ENCODE data around the gene NOSTRIN.
"Not testable (repeated sequence)": the region's sequence is repeated elsewhere in the genome, so short reads cannot be mapped to it uniquely, and the experiment has no call there.

The NOSTRIN gene

DNA sequence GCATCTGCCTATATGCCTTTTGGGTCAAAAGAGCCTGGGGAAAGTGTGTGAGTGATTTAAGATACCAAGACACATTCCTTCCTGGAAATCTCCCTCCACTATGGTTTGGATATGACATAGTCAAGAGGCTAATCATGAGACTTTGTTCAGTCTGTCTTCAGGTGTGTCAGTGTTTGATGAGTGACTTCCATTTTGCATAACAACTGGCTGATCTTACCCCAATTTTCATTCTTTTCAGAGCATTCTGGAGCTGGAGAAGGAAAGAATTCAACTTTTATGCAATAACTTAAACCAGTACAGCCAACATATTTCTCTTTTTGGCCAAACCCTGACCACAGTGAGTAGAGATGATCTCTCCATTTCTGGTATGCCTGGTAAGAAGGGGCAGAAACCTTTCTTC lies 48.4 kb downstream of the NOSTRIN start:
- TF ChIP-seq, protein P1, sequence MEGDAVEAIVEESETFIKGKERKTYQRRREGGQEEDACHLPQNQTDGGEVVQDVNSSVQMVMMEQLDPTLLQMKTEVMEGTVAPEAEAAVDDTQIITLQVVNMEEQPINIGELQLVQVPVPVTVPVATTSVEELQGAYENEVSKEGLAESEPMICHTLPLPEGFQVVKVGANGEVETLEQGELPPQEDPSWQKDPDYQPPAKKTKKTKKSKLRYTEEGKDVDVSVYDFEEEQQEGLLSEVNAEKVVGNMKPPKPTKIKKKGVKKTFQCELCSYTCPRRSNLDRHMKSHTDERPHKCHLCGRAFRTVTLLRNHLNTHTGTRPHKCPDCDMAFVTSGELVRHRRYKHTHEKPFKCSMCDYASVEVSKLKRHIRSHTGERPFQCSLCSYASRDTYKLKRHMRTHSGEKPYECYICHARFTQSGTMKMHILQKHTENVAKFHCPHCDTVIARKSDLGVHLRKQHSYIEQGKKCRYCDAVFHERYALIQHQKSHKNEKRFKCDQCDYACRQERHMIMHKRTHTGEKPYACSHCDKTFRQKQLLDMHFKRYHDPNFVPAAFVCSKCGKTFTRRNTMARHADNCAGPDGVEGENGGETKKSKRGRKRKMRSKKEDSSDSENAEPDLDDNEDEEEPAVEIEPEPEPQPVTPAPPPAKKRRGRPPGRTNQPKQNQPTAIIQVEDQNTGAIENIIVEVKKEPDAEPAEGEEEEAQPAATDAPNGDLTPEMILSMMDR (IDR thresholded peaks at IDR 0.05; ENCODE audit: low read depth, low read length), result no peak
- DNase-seq (ENCODE audit: low read depth in 2 of 2), result peak in 1 of 2 donors; percentile 33
- H3K4me3 ChIP-seq (replicated peaks in 1 of 2; ENCODE audit: low read depth in 2 of 2, low read length in 2 of 2), result no peak overlapping the region

GRCh38 chr2:168851674-168852320 lies 49.4 kb downstream of the NOSTRIN start:
- TF ChIP-seq, protein P1 (IDR thresholded peaks at IDR 0.05; ENCODE audit: low read depth, low read length), result no peak
- DNase-seq (ENCODE audit: low read depth in 2 of 2), result peak; percentile 77 to 80
- no peak overlapping the region for H3K4me3 ChIP-seq (replicated peaks in 1 of 2; ENCODE audit: low read depth in 2 of 2, low read length in 2 of 2)

GRCh38 chr2:168852481-168852880 lies 50.0 kb downstream of the NOSTRIN start:
- no peak for DNase-seq (ENCODE audit: low read depth in 2 of 2)
- TF ChIP-seq, protein P1 (IDR thresholded peaks at IDR 0.05; ENCODE audit: low read depth, low read length), result no peak
- H3K4me3 ChIP-seq (replicated peaks in 1 of 2; ENCODE audit: low read depth in 2 of 2, low read length in 2 of 2), result no peak overlapping the region

- DNase-seq (ENCODE audit: low read depth in 2 of 2), result no peak
- TF ChIP-seq, protein P1 (IDR thresholded peaks at IDR 0.05; ENCODE audit: low read depth, low read length), result no peak
- H3K4me3 ChIP-seq (replicated peaks in 1 of 2; ENCODE audit: low read depth in 2 of 2, low read length in 2 of 2), result no peak overlapping the region
Measured at GRCh38 chr2:168853471-168853870, 51.0 kb downstream of the NOSTRIN start.

- TF ChIP-seq, protein P1 (IDR thresholded peaks at IDR 0.05; ENCODE audit: low read depth, low read length), result no peak
- no peak for DNase-seq (ENCODE audit: low read depth in 2 of 2)
- no peak overlapping the region for H3K4me3 ChIP-seq (replicated peaks in 1 of 2; ENCODE audit: low read depth in 2 of 2, low read length in 2 of 2)
Measured at GRCh38 chr2:168854651-168855050, 52.2 kb downstream of the NOSTRIN start.

- TF ChIP-seq, protein P1 (IDR thresholded peaks at IDR 0.05; ENCODE audit: low read depth, low read length), result no peak
- H3K4me3 ChIP-seq (replicated peaks in 1 of 2; ENCODE audit: low read depth in 2 of 2, low read length in 2 of 2), result no peak overlapping the region
- DNase-seq (ENCODE audit: low read depth in 2 of 2), result no peak
Measured at GRCh38 chr2:168855601-168856000, 53.2 kb downstream of the NOSTRIN start.

DNA sequence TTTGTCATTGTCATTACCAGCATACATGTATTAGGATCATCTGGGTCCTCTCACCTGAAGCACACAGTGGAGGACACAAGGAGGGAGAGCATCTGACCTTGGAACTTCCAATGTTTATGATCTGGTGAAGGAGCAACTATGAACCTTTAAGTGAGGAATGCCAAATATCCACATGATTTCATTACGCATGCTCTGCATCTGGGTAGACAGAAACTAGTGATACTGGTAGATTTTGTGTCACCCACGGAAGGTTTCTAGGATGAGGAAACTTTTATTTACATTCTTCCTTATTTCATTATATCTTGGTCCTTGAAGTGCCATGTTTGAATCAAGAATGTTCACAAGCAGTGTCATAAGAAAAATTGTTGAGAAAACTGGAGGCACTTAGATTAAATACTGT lies 55.7 kb downstream of the NOSTRIN start:
- DNase-seq (ENCODE audit: low read depth in 2 of 2), result no peak
- no peak overlapping the region for H3K4me3 ChIP-seq (replicated peaks in 1 of 2; ENCODE audit: low read depth in 2 of 2, low read length in 2 of 2)
- TF ChIP-seq, protein P1 (IDR thresholded peaks at IDR 0.05; ENCODE audit: low read depth, low read length), result no peak

DNA sequence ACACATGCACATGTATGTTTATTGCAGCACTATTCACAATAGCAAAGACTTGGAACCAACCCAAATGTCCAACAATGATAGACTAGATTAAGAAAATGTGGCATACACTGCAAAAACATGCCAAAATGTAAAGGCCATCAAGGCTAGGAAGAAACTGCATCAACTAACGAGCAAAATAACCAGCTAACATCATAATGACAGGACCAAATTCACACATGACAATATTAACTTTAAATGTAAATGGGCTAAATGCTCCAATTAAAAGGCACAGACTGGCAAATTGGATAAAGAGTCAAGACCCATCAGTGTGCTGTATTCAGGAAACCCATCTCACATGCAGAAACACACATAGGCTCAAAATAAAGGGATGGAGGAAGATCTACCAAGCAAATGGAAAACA lies 64.7 kb downstream of the NOSTRIN start:
- DNase-seq (ENCODE audit: low read depth in 2 of 2); H3K4me3 ChIP-seq (replicated peaks in 1 of 2; ENCODE audit: low read depth in 2 of 2, low read length in 2 of 2): not testable (repeated sequence)

- DNase-seq (ENCODE audit: low read depth in 2 of 2); H3K4me3 ChIP-seq (replicated peaks in 1 of 2; ENCODE audit: low read depth in 2 of 2, low read length in 2 of 2): not testable (repeated sequence)
Measured at GRCh38 chr2:168870369-168870768, 67.9 kb downstream of the NOSTRIN start.

DNA sequence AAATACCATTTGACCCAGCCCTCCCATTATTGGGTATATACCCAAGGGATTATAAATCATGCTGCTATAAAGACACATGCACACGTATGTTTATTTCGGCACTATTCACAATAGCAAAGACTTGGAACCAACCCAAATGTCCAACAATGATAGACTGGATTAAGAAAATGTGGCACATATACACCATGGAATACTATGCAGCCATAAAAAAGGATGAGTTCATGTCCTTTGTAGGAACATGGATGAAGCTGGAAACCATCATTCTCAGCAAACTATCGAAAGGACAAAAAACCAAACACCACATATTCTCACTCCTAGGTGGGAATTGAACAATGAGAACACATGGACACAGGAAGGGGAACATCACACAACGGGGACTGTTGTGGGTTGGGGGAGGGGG lies 68.4 kb downstream of the NOSTRIN start:
- DNase-seq (ENCODE audit: low read depth in 2 of 2); H3K4me3 ChIP-seq (replicated peaks in 1 of 2; ENCODE audit: low read depth in 2 of 2, low read length in 2 of 2): not testable (repeated sequence)
